NCI-H82 (cell line): ENCODE data around the gene GFRA4.

Source experiments
- DNase-seq: peaks from one replicate; lab custom pipeline; 2025; lab: John Stamatoyannopoulos, UW

Gene GFRA4

GRCh38 chr20:3653921-3654320, 9.3 kb downstream of the GFRA4 start:
- no peak for DNase-seq

GRCh38 chr20:3652676-3653596, 10.3 kb downstream of the GFRA4 start:
- no peak for DNase-seq

- no peak for DNase-seq
These were observed 11.0 kb downstream of the GFRA4 start for GRCh38 chr20:3652221-3652620.

GRCh38 chr20:3651204-3651962, 11.8 kb downstream of the GFRA4 start:
- DNase-seq = no peak

- no peak for DNase-seq
These were observed 14.2 kb downstream of the GFRA4 start for GRCh38 chr20:3648951-3649350.

- DNase-seq = no peak
These were observed 15.7 kb downstream of the GFRA4 start for GRCh38 chr20:3647473-3647872.

GRCh38 chr20:3646651-3647050, 16.5 kb downstream of the GFRA4 start:
- DNase-seq = no peak

- no peak for DNase-seq
These were observed 17.1 kb downstream of the GFRA4 start for GRCh38 chr20:3646067-3646440.

GRCh38 chr20:3645309-3646066, 17.7 kb downstream of the GFRA4 start:
- no peak for DNase-seq

- no peak for DNase-seq
These were observed 22.9 kb downstream of the GFRA4 start for GRCh38 chr20:3640259-3640658.

- no peak for DNase-seq
These were observed 27.9 kb downstream of the GFRA4 start for GRCh38 chr20:3635346-3635745.

GRCh38 chr20:3633913-3634478, 29.2 kb downstream of the GFRA4 start:
- no peak for DNase-seq

- no peak for DNase-seq
These were observed 30.7 kb downstream of the GFRA4 start for GRCh38 chr20:3632311-3633004.

GRCh38 chr20:3631534-3631933, 31.7 kb downstream of the GFRA4 start:
- no peak for DNase-seq

GRCh38 chr20:3630429-3630828, 32.8 kb downstream of the GFRA4 start:
- DNase-seq = no peak

- no peak for DNase-seq
These were observed 33.3 kb downstream of the GFRA4 start for GRCh38 chr20:3629893-3630292.

GRCh38 chr20:3628502-3629314, 34.5 kb downstream of the GFRA4 start:
- DNase-seq = no peak

GRCh38 chr20:3627476-3627875, 35.7 kb downstream of the GFRA4 start:
- no peak for DNase-seq

- no peak for DNase-seq
These were observed 40.8 kb downstream of the GFRA4 start for GRCh38 chr20:3622406-3622805.

- no peak for DNase-seq
These were observed 42.1 kb downstream of the GFRA4 start for GRCh38 chr20:3621111-3621510.

GRCh38 chr20:3616250-3616649, 46.9 kb downstream of the GFRA4 start:
- no peak for DNase-seq
